Suppressor macrophage (primary cell): ENCODE measurements around the gene MMEL1.
"Not testable (repeated sequence)": the region's sequence is repeated elsewhere in the genome, so short reads cannot be mapped to it uniquely, and the experiment has no call there.

Source experiments
- DNase-seq, 4 experiments: peaks; one replicate each; pipeline ENCODE4 v3.0.0-alpha.2; 2020 to 2022
- total RNA-seq, 17 experiments: gene quantifications; one replicate each; lab custom pipeline; 2026; ENCODE audit warnings: mixed read lengths in 6 of 17, inconsistent platforms in 3 of 17; lab: John Stamatoyannopoulos, UW

The MMEL1 gene, protein sequence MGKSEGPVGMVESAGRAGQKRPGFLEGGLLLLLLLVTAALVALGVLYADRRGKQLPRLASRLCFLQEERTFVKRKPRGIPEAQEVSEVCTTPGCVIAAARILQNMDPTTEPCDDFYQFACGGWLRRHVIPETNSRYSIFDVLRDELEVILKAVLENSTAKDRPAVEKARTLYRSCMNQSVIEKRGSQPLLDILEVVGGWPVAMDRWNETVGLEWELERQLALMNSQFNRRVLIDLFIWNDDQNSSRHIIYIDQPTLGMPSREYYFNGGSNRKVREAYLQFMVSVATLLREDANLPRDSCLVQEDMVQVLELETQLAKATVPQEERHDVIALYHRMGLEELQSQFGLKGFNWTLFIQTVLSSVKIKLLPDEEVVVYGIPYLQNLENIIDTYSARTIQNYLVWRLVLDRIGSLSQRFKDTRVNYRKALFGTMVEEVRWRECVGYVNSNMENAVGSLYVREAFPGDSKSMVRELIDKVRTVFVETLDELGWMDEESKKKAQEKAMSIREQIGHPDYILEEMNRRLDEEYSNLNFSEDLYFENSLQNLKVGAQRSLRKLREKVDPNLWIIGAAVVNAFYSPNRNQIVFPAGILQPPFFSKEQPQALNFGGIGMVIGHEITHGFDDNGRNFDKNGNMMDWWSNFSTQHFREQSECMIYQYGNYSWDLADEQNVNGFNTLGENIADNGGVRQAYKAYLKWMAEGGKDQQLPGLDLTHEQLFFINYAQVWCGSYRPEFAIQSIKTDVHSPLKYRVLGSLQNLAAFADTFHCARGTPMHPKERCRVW
- total RNA-seq = 0.21 to 4.3 (median 0.75) reads per million in 17 experiments

DNA sequence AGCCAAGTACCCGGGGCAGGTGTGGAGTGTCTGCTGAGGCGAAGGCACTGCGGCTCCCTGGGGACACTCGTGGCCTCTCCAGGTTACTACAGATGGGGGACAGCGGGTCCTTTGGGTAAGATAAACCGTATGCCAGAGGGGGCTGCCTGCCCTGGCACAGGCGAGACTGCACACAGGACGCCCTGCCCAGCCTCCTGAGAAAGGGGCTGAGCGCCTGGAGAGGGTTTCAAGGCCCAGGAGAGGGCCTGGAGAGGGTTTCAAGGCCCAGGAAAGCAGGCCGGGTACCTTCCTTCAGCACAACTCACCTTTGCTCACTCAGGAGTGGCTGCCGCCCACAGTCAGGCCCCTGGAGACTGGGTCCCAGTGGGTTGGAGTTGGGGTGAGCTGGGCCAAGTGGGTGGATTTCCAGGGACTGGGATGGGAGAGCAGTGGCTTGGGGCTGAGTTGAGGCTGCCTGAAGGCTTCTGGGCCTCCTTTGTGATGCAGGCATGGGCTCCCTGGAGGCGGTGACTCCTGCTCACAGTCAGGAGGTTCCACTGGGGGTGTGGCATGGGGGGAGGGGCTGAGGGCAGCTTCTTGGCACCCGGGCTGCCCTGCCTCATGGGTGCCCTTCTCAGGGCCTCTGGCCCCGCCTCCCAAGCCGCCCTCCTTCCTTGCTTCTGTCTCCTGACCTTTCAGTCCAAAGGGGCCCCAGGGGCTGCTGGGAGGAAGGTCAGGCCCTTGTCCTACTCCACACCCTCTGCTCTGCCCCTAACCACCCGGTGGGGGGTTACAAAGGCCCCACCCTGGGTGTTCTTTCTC is at the start of gene MMEL1:
TSS of gene MMEL1 (minus strand) at position 456 of the 801 bp plus-strand sequence. CDS start 3,532 bp downstream, outside the sequence.
- DNase-seq = no peak

DNA sequence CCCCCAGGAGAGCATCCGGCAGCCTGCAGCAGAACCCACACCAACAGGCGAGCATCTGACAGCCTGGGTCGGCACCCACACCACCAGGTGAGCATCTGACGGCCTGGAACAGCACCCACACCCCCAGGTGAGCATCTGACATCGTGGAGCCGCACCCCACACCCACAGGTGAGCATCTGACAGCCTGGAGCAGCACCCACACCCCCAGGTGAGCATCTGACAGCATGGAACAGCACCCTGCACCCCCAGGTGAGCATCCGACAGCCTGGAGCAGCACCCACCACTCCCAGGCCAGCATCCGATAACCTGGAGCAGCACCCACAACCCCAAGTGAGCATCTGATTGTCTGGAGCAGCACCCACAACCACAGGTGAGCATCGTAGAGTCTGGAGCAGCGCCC is 43.9 kb upstream of the MMEL1 start:
- not testable (repeated sequence) for DNase-seq

DNA sequence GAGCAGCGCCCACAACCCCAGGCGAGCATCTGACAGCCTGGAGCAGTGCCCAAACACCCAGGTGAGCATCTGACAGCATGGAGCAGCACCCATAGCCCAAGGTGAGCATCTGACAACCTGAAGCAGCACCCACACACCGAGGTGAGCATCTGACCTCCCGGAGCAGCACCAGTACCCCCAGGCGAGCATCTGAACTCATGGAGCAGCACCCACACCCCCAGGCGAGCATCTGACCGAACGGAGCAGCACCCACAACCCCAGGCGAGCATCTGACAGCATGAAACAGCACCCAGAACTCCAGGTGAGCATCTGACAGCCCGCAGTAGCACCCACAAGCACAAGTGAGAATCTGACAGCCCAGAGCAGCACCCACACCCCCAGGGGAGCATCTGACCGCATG is 38.8 kb upstream of the MMEL1 start:
- DNase-seq = not testable (repeated sequence)

DNA sequence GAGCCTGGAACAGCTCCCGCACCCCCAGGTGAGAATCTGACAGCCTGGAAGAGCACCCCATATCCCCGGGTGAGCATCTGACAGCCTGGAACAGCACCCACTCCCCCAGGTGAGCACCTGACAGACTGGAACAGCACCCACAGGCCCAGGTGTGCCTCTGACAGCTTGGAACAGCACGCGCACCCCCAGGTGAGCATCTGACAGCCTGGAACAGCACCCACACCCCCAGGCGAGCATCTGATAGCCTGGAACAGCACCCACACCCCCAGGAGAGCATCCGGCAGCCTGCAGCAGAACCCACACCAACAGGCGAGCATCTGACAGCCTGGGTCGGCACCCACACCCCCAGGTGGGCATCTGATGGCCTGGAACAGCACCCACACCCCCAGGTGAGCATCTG is 27.0 kb upstream of the MMEL1 start:
- DNase-seq = not testable (repeated sequence)

DNA sequence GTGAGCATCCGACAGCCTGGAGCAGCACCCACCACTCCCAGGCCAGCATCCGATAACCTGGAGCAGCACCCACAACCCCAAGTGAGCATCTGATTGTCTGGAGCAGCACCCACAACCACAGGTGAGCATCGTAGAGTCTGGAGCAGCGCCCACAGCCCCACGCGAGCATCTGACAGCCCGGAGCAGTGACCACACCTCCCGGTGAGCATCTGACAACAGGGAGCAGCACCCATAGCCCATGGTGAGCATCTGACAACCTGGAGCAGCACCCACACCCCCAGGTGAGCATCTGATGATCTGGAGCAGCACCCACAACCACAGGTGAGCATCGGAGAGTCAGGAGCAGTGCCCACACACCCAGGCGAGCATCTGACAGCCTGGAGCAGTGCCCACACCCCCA is 25.1 kb upstream of the MMEL1 start:
- DNase-seq = not testable (repeated sequence)

DNA sequence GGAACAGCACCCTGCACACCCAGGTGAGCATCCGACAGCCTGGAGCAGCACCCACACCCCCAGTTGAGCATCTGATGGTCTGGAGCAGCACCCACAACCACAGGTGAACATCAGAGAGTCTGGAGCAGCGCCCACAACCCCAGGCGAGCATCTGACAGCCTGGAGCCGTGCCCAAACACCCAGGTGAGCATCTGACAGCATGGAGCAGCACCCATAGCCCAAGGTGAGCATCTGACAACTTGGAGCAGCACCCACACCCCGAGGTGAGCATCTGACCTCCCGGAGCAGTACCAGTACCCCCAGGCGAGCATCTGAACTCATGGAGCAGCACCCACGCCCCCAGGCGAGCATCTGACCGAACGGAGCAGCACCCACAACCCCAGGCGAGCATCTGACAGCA is 24.3 kb upstream of the MMEL1 start:
- DNase-seq = not testable (repeated sequence)

DNA sequence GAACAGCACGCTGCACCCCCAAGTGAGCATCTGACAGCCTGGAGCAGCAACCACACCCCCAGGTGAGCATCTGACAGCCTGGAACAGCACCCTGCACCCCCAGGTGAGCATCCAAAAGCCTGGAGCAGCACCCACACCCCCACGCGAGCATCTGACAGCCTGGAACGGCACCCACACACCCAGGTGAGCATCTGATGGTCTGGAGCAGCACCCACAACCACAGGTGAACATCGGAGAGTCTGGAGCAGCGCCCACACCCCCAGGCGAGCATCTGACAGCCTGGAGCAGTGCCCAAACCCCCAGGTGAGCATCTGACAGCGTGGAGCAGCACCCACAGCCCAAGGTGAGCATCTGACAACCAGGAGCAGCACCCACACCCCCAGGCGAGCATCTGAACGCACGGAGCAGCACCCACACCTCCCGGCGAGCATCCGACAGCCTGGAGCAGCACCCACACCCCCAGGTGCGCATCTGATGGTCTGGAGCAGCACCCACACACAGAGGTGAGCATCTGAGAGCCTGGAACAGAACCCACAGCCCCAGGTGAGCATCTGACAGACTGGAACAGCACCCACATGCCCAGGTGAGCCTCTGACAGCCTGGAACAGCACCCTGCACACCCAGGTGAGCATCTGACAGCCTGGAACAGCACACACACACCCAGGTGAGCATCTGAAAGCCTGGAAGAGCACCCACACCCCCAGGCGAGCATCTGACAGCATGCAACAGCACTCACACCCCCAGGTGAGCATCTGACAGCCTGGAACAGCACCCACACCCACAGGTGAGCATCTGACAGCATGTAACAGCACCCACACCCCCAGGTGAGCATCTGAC is 23.0 kb upstream of the MMEL1 start:
- peak in 1 of 4 experiments; percentile 5 for DNase-seq

DNA sequence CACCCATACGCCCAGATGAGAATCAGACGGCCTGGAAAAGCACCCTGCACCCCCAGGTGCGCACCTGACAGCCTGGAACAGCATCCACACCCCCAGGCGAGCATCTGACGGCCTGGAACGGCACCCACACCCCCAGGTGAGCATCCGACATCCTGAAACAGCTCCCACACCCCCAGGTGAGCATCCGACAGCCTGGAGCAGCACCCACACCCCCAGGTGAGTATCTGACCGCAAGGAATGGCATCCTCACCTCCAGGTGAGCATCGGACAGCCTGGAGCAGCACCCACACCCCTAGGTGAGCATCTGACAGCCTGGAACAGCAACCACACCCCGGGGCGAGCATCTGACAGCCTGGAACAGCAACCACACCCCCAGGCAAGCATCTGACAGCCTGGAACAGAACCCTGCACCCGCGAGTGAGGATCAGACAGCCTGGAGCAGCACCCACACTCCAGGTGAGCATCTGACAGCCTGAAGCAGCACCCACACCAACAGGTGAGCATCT is 21.7 kb upstream of the MMEL1 start:
- DNase-seq = peak in 1 of 4 experiments; percentile 35

DNA sequence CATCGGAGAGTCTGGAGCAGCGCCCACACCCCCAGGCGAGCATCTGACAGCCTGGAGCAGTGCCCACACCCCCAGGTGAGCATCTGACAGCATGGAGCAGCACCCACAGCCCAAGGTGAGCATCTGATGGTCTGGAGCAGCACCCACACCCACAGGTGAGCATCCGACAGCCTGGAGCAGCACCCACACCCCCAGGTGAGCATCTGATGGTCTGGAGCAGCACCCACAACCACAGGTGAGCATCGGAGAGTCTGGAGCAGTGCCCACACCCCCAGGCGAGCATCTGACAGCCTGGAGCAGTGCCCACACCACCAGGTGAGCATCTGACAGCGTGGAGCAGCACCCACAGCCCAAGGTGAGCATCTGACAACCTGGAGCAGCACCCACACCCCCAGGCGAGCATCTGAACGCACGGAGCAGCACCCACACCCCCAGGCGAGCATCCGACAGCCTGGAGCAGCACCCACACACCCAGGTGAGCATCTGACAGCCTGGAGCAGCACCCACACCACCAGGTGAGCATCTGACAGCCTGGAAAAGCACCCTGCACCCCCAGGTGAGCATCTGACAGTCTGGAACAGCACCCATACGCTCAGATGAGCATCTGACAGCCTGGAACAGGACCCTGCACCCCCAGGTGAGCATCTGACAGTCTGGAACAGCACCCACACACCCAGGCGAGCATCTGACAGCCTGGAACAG is 21.1 kb upstream of the MMEL1 start:
- DNase-seq = not testable (repeated sequence)

DNA sequence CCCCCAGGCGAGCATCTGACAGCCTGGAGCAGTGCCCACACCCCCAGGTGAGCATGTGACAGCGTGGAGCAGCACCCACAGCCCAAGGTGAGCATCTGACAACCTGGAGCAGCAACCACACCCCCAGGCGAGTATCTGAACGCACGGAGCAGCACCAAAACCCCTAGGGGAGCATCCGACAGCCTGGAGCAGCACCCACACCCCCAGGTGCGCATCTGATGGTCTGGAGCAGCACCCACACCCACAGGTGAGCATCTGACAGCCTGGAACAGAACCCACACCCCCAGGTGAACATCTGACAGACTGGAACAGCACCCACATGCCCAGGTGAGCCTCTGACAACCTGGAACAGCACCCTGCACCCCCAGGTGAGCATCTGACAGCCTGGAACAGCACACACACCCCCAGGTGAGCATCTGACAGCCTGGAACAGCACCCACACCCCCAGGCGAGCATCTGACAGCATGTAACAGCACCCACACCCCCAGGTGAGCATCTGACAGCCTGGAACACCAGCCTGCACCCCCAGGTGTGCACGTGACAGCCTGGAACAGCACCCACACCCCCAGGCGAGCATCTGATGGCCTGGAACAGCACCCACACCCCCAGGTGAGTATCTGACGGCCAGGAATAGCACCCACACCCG is 20.2 kb upstream of the MMEL1 start:
- not testable (repeated sequence) for DNase-seq

DNA sequence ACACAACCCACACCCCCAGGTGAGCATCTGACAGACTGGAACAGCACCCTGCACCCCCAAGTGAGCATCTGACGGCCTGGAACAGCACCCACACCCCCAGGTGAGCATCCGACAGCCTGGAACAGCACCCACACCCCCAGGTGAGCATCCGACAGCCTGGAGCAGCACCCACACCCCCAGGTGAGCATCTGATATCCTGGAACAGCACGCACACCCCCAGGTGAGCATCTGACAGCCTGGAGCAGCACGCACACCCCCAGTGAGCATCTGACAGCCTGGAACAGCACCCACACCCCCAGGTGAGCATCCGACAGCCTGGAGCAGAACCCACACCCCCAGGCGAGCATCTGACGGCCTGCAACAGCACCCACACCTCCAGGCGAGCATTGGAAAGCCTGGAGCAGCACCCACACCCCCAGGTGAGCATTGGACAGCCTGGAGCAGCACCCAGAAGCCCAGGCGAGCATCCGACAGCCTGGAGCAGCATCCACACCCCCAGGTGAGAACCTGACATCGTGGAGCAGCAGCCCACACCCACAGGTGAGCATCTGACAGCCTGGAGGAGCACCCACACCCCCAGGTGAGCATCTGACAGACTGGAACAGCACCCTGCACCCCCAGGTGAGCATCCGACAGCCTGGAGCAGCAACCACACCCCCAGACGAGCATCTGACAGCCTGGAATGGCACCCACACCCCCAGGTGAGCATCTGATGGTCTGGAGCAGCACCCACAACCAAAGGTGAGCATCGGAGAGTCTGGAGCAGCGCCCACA is 19.5 kb upstream of the MMEL1 start:
- not testable (repeated sequence) for DNase-seq

DNA sequence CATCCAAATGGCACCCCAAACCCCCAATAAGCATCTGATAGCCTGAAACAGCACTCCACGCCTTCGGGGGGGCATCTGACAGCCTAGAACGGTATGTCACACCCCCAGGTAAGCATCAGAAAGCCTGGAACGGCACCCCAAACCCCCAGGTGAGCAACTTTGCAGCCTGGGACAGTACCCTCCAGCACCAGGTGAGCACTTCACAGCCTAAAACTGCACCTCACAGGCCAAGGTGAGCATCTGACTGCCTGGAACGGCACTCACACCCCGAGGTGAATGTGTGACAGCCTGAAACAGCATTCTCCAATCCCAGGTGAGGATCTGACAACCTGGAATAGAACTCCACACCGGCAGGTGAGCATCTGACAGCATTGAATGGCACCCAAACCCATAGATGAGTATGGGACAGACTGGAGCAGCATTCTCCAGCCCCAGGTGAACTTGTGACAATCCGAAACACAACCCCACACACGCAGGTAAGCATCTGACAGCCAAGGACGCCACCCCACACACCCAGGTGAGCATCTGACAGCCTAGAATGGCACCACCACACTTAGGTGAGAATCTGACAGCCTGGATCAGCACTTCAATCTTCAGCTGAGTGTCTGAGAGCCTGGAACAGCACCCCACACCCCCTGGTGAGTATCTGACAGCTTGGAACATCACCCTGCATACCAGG is 18.3 kb upstream of the MMEL1 start:
- DNase-seq = no peak

DNA sequence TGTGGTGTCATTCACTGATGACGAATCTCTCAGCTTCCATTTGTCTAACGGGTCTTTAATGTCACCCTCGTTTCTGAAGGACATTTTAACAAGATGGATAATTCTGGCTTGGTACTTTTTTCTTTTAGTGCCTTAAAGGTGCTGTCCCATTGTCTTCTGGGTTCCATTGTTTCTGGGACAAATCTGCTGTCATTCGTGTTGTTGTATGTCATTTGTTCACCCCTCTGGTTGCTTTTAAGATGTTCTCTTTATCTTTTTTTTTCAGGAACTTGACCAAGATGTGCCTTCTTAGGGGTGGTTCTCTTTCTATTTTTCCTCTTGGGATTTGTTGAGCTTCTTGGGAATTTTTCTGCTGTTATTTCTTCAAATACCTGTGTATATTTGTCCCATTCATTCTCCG is 14.0 kb upstream of the MMEL1 start:
- DNase-seq = no peak

DNA sequence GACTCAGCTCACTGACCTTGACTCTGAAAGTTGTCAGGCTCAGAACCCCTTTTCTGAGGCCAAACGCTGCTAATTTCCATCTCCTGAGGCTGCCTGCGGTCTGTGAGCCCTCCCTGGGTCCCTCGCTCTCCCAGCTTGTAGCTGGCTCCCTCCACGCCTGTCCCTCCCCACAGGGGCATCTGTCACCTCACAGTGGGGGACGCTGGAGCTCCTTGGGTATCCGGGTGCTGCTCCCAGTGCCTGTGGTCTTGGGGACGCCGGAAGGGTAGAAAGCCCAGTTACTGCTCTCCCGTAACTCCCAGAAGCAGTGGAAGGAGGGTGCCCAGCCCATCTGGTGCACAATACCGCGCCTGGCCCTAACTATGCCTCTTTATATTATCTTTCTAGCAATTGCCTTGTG is 13.0 kb upstream of the MMEL1 start:
- no peak for DNase-seq

DNA sequence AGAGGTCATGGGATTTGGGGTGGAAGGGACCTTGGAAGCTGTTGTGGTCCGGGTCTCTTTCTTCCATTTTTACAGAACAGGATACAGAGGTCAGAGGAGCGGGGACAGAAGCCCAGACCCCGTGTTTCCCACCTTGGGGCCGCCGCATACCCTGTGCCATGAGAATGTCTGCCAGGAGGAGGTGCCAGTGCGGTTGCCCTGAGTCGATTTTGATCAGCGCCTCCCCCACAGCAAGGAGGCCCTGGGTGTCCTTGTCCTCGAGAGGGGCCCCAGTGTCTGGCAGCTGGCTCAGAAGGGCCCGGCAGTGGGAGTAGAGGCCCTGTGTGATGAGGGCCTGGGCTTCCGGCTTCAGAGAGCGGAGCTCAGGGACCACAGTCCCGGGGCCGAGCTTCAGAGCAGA is 12.3 kb upstream of the MMEL1 start:
- no peak for DNase-seq

DNA sequence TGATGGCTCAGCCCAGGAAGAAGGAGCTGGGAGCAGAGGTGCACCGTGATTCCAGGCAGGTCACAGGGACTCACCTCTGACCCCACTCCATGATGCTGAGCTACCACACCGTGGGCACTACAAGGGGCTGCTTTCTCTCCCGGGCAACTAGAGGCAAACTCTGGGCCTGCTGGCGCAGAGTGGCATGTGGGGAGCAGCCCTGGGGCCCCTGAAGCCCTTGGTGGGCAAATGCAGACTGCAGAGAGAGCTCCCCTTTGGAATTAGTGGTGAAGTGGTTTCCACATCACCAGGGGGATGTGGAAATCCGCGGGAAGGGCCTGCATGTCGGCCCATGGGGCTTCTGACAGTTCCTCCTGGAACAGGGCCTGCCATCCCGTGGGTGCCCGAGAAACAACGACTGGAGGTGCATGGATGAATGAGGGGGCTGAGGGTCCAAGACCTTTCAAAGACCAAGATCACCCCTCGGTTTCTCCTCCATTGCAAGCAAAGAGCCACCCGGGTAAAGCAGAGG is 11.8 kb upstream of the MMEL1 start:
- DNase-seq = no peak

DNA sequence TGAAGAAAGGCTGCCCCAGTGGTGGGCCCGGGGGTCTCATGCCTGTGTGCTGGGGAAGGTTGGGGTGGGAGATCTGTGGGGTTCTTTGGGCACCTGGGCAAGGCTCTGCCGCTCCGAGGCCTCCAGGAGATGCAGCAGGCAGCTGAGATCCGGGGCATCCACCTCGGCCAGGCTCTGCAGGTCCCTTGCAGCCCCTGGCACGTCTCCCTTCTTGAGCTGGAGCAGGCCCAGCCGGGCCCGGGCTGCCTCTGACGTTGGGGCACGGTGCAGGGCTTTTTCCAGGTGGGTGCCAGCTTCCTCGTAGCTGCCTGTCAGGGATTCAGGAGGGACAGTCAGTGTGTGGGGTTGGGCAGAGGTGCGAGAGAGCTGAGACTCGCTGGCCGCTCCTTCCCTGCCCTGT is 11.4 kb upstream of the MMEL1 start:
- DNase-seq = no peak

DNA sequence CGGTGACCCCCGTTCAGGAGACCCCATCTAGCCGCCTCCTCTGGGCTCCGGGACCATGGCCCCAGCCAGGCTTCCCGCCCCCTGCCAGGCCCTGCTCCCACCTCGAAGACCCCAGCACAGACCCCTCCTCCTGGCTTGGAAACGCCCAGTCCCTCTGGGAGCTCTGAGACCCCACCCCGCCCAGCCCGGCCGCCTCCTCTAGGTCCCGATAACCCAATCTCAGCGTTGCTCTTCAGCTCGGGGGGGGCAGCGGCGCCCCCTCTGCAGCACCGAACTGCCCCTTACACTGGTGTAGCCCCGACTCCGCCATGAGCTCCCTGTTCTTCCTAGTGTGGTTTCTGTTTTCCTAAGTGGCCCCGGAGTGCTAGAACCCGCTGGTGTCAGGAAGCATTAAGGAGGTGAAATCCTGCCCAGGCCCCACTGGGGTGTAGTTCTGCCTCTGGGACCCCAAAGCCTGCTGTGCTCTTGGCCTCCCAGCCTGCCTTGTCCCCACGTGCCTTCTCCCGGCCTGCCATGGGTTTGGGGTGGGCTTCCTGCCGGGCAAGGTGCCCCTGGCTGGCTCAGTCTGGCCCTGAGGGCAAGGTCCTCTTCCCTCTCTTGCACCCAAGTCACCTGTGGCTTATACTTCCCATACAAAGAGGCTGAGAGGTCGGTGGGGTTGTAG is 10.7 kb upstream of the MMEL1 start:
- no peak for DNase-seq
